Measurements from ENCODE around the gene SCAF11. TPM values are rescaled to one million over a fixed set of nuclear protein-coding genes. Genes with fewer than 3 reads are reported as not detected.

The SCAF11 gene
- total RNA-seq, 1 donor: 134 TPM

GRCh38 chr12:45980540-45980939 is 9.8 kb downstream of the SCAF11 start:
- no peak for TF ChIP-seq CTCF (IDR thresholded peaks at IDR 0.05; ENCODE audit: insufficient read depth, low read length)
- no peak for DNase-seq (ENCODE audit: low read depth)
- no peak overlapping the region for H3K4me3 ChIP-seq (ENCODE audit: low read depth, low read length)

DNA sequence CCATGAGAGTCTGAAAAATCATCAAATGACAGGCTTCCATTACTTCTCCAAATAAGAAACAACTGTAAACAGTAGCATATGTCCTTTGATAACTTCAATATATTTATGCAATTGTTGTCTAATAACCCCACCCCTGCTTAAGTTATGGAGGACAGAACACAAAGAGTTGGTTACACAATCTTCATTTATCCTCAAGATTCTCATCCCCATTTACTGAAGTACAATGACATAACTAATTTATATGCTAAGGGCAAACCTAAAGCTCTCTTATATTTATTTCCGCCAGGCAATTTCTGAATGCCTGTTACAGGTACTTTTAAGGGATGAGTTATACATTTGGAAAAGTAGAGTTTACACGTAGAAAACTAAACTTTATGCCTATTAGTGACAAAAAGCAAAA is 12.3 kb downstream of the SCAF11 start:
- no peak for DNase-seq (ENCODE audit: low read depth)
- TF ChIP-seq CTCF (IDR thresholded peaks at IDR 0.05; ENCODE audit: insufficient read depth, low read length): no peak
- no peak overlapping the region for H3K4me3 ChIP-seq (ENCODE audit: low read depth, low read length)

- TF ChIP-seq CTCF (IDR thresholded peaks at IDR 0.05; ENCODE audit: insufficient read depth, low read length): no peak
- no peak overlapping the region for H3K4me3 ChIP-seq (ENCODE audit: low read depth, low read length)
- no peak for DNase-seq (ENCODE audit: low read depth)
Measured at GRCh38 chr12:45977620-45978019, 12.8 kb downstream of the SCAF11 start.

DNA sequence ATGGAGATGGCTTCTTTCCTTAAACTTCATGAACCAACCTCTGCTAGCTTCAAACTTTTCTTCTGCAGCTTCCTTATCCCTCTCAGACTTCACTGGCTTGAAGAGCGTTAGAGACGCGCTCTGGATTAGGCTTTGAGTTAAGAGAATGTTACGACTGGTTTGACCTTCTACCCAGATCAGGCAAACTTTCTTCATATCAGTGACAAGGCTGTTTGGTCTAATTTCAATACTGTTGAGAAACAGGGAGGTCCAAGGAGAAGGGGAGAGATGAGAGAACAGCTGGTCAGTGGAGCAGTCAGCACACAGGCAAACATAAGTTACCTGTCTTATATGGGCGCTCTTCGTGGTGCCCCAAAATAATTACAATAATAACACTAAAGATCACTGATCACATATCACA is 14.9 kb downstream of the SCAF11 start:
- DNase-seq (ENCODE audit: low read depth): no peak

GRCh38 chr12:45974883-45975282 is 15.5 kb downstream of the SCAF11 start:
- TF ChIP-seq CTCF (IDR thresholded peaks at IDR 0.05; ENCODE audit: insufficient read depth, low read length): no peak
- DNase-seq (ENCODE audit: low read depth): no peak
- no peak overlapping the region for H3K4me3 ChIP-seq (ENCODE audit: low read depth, low read length)

More for the DNA sequence above, 14.9 kb downstream of the SCAF11 start:
- no peak overlapping the region for H3K4me3 ChIP-seq (ENCODE audit: low read depth, low read length)
- no peak for TF ChIP-seq CTCF (IDR thresholded peaks at IDR 0.05; ENCODE audit: insufficient read depth, low read length)

DNA sequence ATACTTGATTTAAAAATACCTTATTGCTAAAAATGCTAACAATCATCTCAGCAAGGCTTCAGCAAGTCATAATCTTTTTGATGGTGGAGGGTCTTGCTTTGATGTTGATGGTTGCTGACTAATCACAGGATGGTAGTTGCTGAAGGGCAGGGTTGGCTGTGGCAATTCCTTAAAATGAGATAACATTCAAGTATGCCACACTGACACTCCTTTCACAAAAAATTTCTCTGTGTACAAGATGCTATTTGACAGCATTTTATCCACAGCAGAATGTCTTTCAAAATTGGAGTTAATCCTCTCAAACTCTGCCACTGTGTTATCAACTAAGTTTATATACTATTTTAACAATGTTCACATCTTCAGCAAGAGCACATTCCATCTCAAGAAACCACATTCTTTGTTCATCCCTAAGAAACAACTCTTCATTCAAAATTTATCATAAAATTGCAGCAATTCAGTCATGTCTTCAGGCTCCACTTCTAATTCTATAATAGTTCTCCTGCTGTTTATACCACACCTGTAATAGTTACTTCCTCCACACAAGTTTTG is 16.1 kb downstream of the SCAF11 start:
- DNase-seq (ENCODE audit: low read depth): no peak
- TF ChIP-seq CTCF (IDR thresholded peaks at IDR 0.05; ENCODE audit: insufficient read depth, low read length): no peak
- no peak overlapping the region for H3K4me3 ChIP-seq (ENCODE audit: low read depth, low read length)

GRCh38 chr12:45973526-45973925 is 16.8 kb downstream of the SCAF11 start:
- peak; percentile 54 for DNase-seq (ENCODE audit: low read depth)
- no peak overlapping the region for H3K4me3 ChIP-seq (ENCODE audit: low read depth, low read length)
- no peak for TF ChIP-seq CTCF (IDR thresholded peaks at IDR 0.05; ENCODE audit: insufficient read depth, low read length)

Data from fibroblast of the aortic adventitia (primary cell).